Heart left ventricle (tissue), 16 donors: ENCODE results near the gene GNA14. TPM values are rescaled to one million over a fixed set of nuclear protein-coding genes. Genes with fewer than 3 reads are reported as not detected.
"Not testable (repeated sequence)": the region's sequence is repeated elsewhere in the genome, so short reads cannot be mapped to it uniquely, and the experiment has no call there.

Experiments
- ATAC-seq, 4 donors: fragments of 200-7000 bp; cut with Tn5 transposase; one replicate each; pipeline ENCODE4 v1.9.1; 2020 to 2022; ENCODE audit warnings: moderate library complexity in 4 of 4, mild to moderate bottlenecking in 3 of 4, moderate number of reproducible peaks in 1 of 4
- DNase-seq, 5 donors: peaks; one replicate each; pipeline ENCODE4 v3.0.0-alpha.2; 2020
- H3K27ac ChIP-seq, 12 donors: fragments of 200-600 bp; sonication (generic) in 4 of 12; one replicate each; pipeline versions ENCODE4 v1.5.0 to v1.8.0; 2016 to 2022; ENCODE audit warnings: mild to moderate bottlenecking in 2 of 12
- H3K27me3 ChIP-seq, 9 donors: fragments of 200-600 bp; sonication (generic) in 2 of 9; one replicate each; pipeline versions ENCODE4 v1.5.1 to v1.8.0; 2016 to 2022; ENCODE audit warnings: mild to moderate bottlenecking in 3 of 9
- H3K36me3 ChIP-seq, 9 donors: fragments of 200-600 bp; sonication (generic) in 2 of 9; one replicate each; pipeline versions ENCODE4 v1.5.0 to v1.8.0; 2018 to 2022; ENCODE audit warnings: mild to moderate bottlenecking in 2 of 9
- H3K4me1 ChIP-seq, 12 donors: fragments of 200-600 bp; sonication (generic) in 4 of 12; one replicate each; pipeline versions ENCODE4 v1.5.0 to v1.8.0; 2016 to 2022; ENCODE audit warnings: mild to moderate bottlenecking in 3 of 12
- H3K4me3 ChIP-seq, 12 donors: fragments of 200-600 bp; sonication (generic) in 4 of 12; one replicate each; pipeline versions ENCODE4 v1.5.0 to v1.8.0; 2017 to 2022; ENCODE audit warnings: mild to moderate bottlenecking in 9 of 12, moderate library complexity in 4 of 12
- H3K9me3 ChIP-seq, 12 donors: fragments of 200-600 bp; sonication (generic) in 4 of 12; one replicate each; pipeline versions ENCODE4 v1.5.0 to v1.8.0; 2016 to 2022; ENCODE audit warnings: mild to moderate bottlenecking in 1 of 12
- CTCF ChIP-seq, 12 donors: fragments of 200-600 bp; sonication (generic) in 4 of 12; IDR thresholded peaks; one replicate each; pipeline versions ENCODE4 v1.5.0 to v1.8.0; 2018 to 2022; ENCODE audit warnings: antibody characterized with exemption in 12 of 12, mild to moderate bottlenecking in 5 of 12
- POLR2A ChIP-seq, 2 donors: fragments of 450-650 bp; IDR thresholded peaks; one replicate each; pipeline ENCODE4 v1.6.1; 2017; ENCODE audit warnings: antibody characterized with exemption in 2 of 2, mild to moderate bottlenecking in 2 of 2, moderate library complexity in 2 of 2
- WGBS, 4 donors: extraction: QIAGEN DNeasy Blood & Tissue Kit in 2 of 4; methylation state at CpG; one replicate each; pipeline versions ENCODE4 v1.1.5 to v1.1.7; 2013 to 2018; 5-methylcytosine and 5-hydroxymethylcytosine counted together
- intact Hi-C, 10 donors: fragments of 100-400 bp; cut with DNase I; formaldehyde crosslinking; loops; one replicate each; pipeline versions ENCODE4 v1.11.1 to v1.14.2; 2022
- polyA plus RNA-seq, 2 donors: library from polyadenylated mRNA; stranded (reverse); fragments of 200-250 nt; gene quantifications; one replicate each; pipeline ENCODE4 v1.2.3, GENCODE V29; 2013
- total RNA-seq, 9 donors: library from RNA; depleted of rRNA in 2 of 9; stranded (reverse); fragments of >200 nt in 2 of 9; fragmentation: NEBNext Ultra II Directional in 3 of 9; extraction: Animal tissue kit (Norgen Biotek cat#: 25700) in 3 of 9; gene quantifications; one replicate each; pipeline versions ENCODE4 v1.1.0 to v1.2.4, GENCODE V29; 2016 to 2023
- donor health status: ischemic (EF 13 %, LVEDD 7.1; RV severe dilation, severe dysfunction).
- donor health status: healthy with polysubstance abuse.
- donor health status: DM: no; HTN: yes; CAD: no.
- donor health status: DM: no; HTN: no; CAD: no.
- donor health status: ischemic (EF 25% LVEDD 6.9; RV normal size, moderate dysfunction).
- donor health status: ischemic (EF 25% LVEDD 5.7; RV mildly dilated, moderate dysfunction).
- donor health status: healthy.
- donor health status: DM: yes; HTN: yes; CAD: no.
- donor health status: ischemic (EF 35%, LVEDD 5.7; RV mildly dilated, moderate dysfunction).
- donor health status: nonischemic (EF 11% LVEDD 7.7; RV severe dilation, severe dysfunction).
- donor health status: DM: yes; HTN: yes; CAD: no.
- donor health status: PGD.
- donor health status: ischemic (EF 29% LVEDD 5.4; RV normal size, mild dysfunction).
- donor health status: nonischemic (EF 23%, LVEDD 6.1; RV moderate dilation, normal function).

Gene GNA14
- total and polyA plus RNA-seq, 11 donors, result 0.38 to 6.5 (median 1.3) TPM

- H3K4me1 ChIP-seq, result peaks cover 0 to 7% (median 0%) of the 10 kb centered on the region in 12 donors
- TF ChIP-seq CTCF (IDR thresholded peaks at IDR 0.05), result no peak
- no peak for TF ChIP-seq POLR2A (IDR thresholded peaks at IDR 0.05)
- H3K9me3 ChIP-seq, result no peaks in the 10 kb centered on the region
- peaks cover 0 to 17% (median 0%) of the 10 kb centered on the region in 9 donors for H3K36me3 ChIP-seq
- DNase-seq, result no peak
- no peak overlapping the region for H3K4me3 ChIP-seq
- 88 to 94% (median 91%) methylated on average over 10 of the region's 10 CpGs for WGBS, 4 donors
- ATAC-seq, result no peak
- no peak overlapping the region for H3K27ac ChIP-seq
- no peaks in the 10 kb centered on the region for H3K27me3 ChIP-seq
- intact Hi-C loops, result no loop called here
Observed at GRCh38 chr9:77421506-77422265, 226.4 kb downstream of the GNA14 start.

GRCh38 chr9:77420641-77421040, 227.5 kb downstream of the GNA14 start:
- intact Hi-C loops, result no loop called here
- no peak for TF ChIP-seq POLR2A (IDR thresholded peaks at IDR 0.05)
- TF ChIP-seq CTCF (IDR thresholded peaks at IDR 0.05), result no peak
- H3K27ac ChIP-seq, result no peak overlapping the region
- H3K4me1 ChIP-seq, result peaks cover 0 to 7% (median 0%) of the 10 kb centered on the region in 12 donors
- 46 to 70% (median 59%) methylated on average over 2 of the region's 2 CpGs for WGBS, 4 donors
- H3K9me3 ChIP-seq, result no peaks in the 10 kb centered on the region
- ATAC-seq, result no peak
- no peaks in the 10 kb centered on the region for H3K27me3 ChIP-seq
- H3K36me3 ChIP-seq, result peaks cover 0 to 17% (median 0%) of the 10 kb centered on the region in 9 donors
- H3K4me3 ChIP-seq, result no peak overlapping the region
- no peak for DNase-seq

GRCh38 chr9:77418226-77418625, 229.9 kb downstream of the GNA14 start:
- H3K27ac ChIP-seq, result no peak overlapping the region
- peaks cover 0 to 6% (median 0%) of the 10 kb centered on the region in 12 donors for H3K9me3 ChIP-seq
- no peak for ATAC-seq
- H3K27me3 ChIP-seq, result no peaks in the 10 kb centered on the region
- no peak for DNase-seq
- TF ChIP-seq POLR2A (IDR thresholded peaks at IDR 0.05) (no peak), CTCF (IDR thresholded peaks at IDR 0.05) (no peak)
- H3K4me1 ChIP-seq, result peaks cover 0 to 7% (median 0%) of the 10 kb centered on the region in 12 donors
- H3K4me3 ChIP-seq, result no peak overlapping the region
- H3K36me3 ChIP-seq, result peaks cover 0 to 20% (median 0%) of the 10 kb centered on the region in 9 donors
- intact Hi-C loops, result no loop called here

- no peak overlapping the region for H3K27ac ChIP-seq
- intact Hi-C loops, result no loop called here
- TF ChIP-seq CTCF (IDR thresholded peaks at IDR 0.05), result no peak
- H3K27me3 ChIP-seq, result no peaks in the 10 kb centered on the region
- H3K4me1 ChIP-seq, result peaks cover 0 to 7% (median 0%) of the 10 kb centered on the region in 12 donors
- no peak overlapping the region for H3K4me3 ChIP-seq
- H3K9me3 ChIP-seq, result peaks cover 0 to 6% (median 0%) of the 10 kb centered on the region in 12 donors
- peaks cover 0 to 18% (median 0%) of the 10 kb centered on the region in 9 donors for H3K36me3 ChIP-seq
- 55 to 71% (median 65%) methylated on average over 5 of the region's 5 CpGs for WGBS, 4 donors
- ATAC-seq, result no peak
- no peak for DNase-seq
Observed at GRCh38 chr9:77417566-77417965, 230.6 kb downstream of the GNA14 start.

- H3K27ac ChIP-seq, H3K27me3 ChIP-seq, ATAC-seq, intact Hi-C loops, H3K4me1 ChIP-seq, H3K9me3 ChIP-seq, DNase-seq, H3K4me3 ChIP-seq: not testable (repeated sequence)
- H3K36me3 ChIP-seq, result peaks cover 0 to 39% (median 32%) of the 10 kb centered on the region in 9 donors
- 89 to 100% (median 94%) methylated on average over 8 to 9 of the region's 9 CpGs for WGBS, 4 donors
Observed at GRCh38 chr9:77408521-77408920, 239.6 kb downstream of the GNA14 start.
